ENCODE measurements around the gene TFEB. TPM values are rescaled to one million over a fixed set of nuclear protein-coding genes. Genes with fewer than 3 reads are reported as not detected.

Gene TFEB
- total RNA-seq, 1 donor from 2014 or later = 3.8 TPM

DNA sequence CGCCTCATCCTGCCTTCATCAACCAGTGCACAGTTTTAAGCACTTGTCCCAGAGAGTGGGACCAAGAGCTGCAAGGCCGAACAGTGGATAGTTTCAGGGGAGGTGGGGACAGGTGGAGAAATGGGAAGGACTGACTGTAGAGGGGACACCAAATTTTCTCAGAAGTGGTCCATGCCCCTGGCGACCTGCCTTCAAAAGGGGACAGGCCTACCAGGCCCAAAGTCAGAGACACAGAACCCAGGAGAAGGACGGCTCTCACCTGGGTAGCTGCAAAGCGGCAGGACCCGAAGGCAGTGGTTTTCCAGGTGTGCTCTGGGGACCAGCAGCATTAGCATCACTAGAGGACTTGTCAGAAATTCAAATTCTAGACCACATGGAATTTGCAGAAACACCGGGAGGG lies 5.8 kb downstream of the TFEB start:
- no peak overlapping the region for H3K27ac Mint-ChIP-seq

DNA sequence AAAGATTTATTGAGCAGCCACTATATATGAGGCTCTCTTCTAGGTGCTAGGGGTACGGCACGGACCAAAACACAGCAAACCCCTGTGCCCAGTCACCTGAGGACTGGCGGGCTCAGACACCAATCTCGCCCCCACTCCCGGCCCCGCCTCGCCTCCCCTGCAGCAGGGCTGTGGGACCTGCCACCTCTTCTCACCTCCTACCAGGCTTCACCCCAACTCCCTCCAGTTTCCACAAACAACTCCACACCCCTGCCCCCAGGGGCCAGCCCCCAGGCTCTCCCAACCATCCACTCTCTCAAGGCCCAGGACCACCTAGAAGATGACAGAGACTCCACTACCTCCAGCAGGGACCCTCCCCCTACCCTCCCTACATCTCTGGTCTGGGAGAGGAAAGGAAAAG lies 6.5 kb downstream of the TFEB start:
- DNase-seq (ENCODE audit: low spot score in 2 of 2, unreplicated experiment in 2 of 2) = no peak
- no peak overlapping the region for H3K4me3 Mint-ChIP-seq
- peaks cover 25% of the 10 kb centered on the region for H3K27me3 Mint-ChIP-seq (ENCODE audit: low read depth)
- TF ChIP-seq, protein P1, sequence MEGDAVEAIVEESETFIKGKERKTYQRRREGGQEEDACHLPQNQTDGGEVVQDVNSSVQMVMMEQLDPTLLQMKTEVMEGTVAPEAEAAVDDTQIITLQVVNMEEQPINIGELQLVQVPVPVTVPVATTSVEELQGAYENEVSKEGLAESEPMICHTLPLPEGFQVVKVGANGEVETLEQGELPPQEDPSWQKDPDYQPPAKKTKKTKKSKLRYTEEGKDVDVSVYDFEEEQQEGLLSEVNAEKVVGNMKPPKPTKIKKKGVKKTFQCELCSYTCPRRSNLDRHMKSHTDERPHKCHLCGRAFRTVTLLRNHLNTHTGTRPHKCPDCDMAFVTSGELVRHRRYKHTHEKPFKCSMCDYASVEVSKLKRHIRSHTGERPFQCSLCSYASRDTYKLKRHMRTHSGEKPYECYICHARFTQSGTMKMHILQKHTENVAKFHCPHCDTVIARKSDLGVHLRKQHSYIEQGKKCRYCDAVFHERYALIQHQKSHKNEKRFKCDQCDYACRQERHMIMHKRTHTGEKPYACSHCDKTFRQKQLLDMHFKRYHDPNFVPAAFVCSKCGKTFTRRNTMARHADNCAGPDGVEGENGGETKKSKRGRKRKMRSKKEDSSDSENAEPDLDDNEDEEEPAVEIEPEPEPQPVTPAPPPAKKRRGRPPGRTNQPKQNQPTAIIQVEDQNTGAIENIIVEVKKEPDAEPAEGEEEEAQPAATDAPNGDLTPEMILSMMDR (IDR thresholded peaks at IDR 0.05; ENCODE audit: unreplicated experiment) = no peak
- H3K36me3 Mint-ChIP-seq = no peaks in the 10 kb centered on the region
- peaks cover 15% of the 10 kb centered on the region for H3K4me1 Mint-ChIP-seq
- no peaks in the 10 kb centered on the region for H3K9me3 Mint-ChIP-seq
- no peak overlapping the region for H3K27ac Mint-ChIP-seq

More for the DNA sequence above, 5.8 kb downstream of the TFEB start:
- Mint-ChIP-seq H3K27me3 (ENCODE audit: low read depth) (peaks cover 25% of the 10 kb centered on the region), H3K4me3 (no peak overlapping the region), H3K9me3 (no peaks in the 10 kb centered on the region), H3K36me3 (no peaks in the 10 kb centered on the region), H3K4me1 (peaks cover 8% of the 10 kb centered on the region)
- DNase-seq (ENCODE audit: low spot score in 2 of 2, unreplicated experiment in 2 of 2) = no peak
- TF ChIP-seq, protein P1 (IDR thresholded peaks at IDR 0.05; ENCODE audit: unreplicated experiment) = no peak

DNA sequence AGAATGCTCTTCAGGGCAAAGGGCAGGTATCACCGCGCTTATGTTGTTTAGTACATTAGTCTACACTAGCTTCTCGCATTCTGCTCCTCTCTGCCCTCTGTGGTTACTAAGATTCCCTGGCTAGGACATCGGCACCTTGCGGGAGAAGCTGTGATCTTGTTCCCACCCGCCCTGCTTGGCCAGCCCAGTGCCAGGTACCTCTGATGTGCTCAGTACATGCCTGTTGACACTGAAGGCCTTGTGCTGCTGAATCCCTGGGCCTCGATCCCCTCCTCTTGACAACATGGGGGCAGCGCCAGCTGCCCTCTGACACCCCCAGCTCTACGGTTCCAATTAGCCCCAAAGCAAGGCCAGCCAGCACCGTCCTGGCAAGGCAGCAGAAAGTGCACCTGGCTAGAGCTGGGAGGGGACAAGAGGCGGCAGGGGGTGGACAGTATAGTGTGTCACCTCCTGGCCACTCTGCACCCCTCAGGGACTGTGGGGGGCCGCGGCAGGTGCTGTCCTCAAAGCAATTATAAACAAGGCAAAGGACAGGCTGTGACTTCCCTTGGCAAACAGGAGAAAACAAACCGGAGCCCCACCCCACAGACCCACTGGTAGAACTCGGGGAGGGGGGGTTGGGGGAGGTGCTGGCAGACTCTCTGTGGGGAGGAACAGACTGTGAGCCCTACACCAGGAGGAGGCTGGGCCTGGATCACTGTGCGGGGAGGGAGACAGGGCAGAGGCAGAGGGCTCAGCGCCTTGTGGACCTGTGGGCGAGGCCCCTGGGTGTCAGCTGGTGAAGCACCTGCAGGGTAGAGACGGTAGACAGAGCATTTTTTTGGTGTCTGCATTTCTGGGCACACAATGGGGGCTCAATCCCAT lies 7.1 kb downstream of the TFEB start:
- Mint-ChIP-seq H3K4me1 (peaks cover 16% of the 10 kb centered on the region), H3K27ac (no peak overlapping the region), H3K4me3 (no peak overlapping the region), H3K27me3 (ENCODE audit: low read depth) (peaks cover 18% of the 10 kb centered on the region), H3K36me3 (no peaks in the 10 kb centered on the region), H3K9me3 (no peaks in the 10 kb centered on the region)
- DNase-seq (ENCODE audit: low spot score in 2 of 2, unreplicated experiment in 2 of 2) = no peak
- TF ChIP-seq, protein P1 (IDR thresholded peaks at IDR 0.05; ENCODE audit: unreplicated experiment) = no peak

DNA sequence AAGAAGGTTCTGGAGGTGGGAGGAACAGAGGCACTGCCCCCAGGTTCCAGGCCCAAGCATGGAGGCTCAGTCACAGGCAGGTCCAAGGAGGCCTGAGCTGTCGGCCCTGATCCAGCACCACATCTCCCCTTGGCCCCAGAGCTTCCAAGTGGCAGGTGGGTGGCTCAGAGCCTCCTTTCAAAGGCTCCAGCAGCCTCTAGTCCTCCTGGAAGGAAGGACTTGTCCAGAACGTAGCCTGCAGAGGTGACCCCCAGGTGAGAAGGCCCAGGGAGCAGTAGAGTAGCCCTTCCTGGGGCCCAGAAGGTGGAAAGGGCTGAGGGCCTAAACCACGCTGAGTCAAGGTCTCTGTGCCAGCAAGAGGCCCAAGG lies 7.7 kb downstream of the TFEB start:
- TF ChIP-seq, protein P1 (IDR thresholded peaks at IDR 0.05; ENCODE audit: unreplicated experiment) = no peak
- Mint-ChIP-seq H3K4me3 (no peak overlapping the region), H3K9me3 (no peaks in the 10 kb centered on the region), H3K4me1 (peaks cover 20% of the 10 kb centered on the region), H3K27me3 (ENCODE audit: low read depth) (peaks cover 12% of the 10 kb centered on the region), H3K36me3 (no peaks in the 10 kb centered on the region), H3K27ac (no peak overlapping the region)
- no peak for DNase-seq (ENCODE audit: low spot score in 2 of 2, unreplicated experiment in 2 of 2)

DNA sequence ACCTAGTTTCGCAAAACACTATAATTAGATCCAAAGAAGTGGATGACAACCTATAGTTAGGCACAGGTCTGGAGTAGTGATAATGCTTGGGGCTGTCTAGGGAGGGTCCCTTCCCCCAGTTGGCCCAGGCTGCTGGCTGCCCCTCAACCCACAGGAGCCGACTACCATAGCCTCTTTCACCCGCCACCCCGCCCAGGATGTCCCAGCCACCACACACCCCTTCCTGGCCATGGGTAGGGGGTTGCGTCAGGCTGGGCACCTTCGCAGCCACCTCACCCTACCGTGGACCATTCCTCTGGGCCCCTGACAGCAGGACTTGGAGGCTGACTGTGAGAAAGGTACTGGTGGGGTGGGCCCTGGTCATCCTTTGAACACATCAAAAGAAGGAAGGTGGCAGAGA lies 8.5 kb downstream of the TFEB start:
- DNase-seq (ENCODE audit: low spot score in 2 of 2, unreplicated experiment in 2 of 2) = no peak
- H3K27me3 Mint-ChIP-seq (ENCODE audit: low read depth) = peaks cover 9% of the 10 kb centered on the region
- H3K36me3 Mint-ChIP-seq = no peaks in the 10 kb centered on the region
- peaks cover 20% of the 10 kb centered on the region for H3K4me1 Mint-ChIP-seq
- H3K9me3 Mint-ChIP-seq = no peaks in the 10 kb centered on the region
- no peak overlapping the region for H3K27ac Mint-ChIP-seq
- TF ChIP-seq, protein P1 (IDR thresholded peaks at IDR 0.05; ENCODE audit: unreplicated experiment) = no peak
- H3K4me3 Mint-ChIP-seq = no peak overlapping the region

Measured in mesothelial cell of epicardium (in vitro differentiated cells).